ENCODE results near the gene ADAMTSL4. TPM values are rescaled to one million over a fixed set of nuclear protein-coding genes. Genes with fewer than 3 reads are reported as not detected.

The ADAMTSL4 gene
- total RNA-seq, 1 donor from 2014 or later: 85.3 TPM

DNA sequence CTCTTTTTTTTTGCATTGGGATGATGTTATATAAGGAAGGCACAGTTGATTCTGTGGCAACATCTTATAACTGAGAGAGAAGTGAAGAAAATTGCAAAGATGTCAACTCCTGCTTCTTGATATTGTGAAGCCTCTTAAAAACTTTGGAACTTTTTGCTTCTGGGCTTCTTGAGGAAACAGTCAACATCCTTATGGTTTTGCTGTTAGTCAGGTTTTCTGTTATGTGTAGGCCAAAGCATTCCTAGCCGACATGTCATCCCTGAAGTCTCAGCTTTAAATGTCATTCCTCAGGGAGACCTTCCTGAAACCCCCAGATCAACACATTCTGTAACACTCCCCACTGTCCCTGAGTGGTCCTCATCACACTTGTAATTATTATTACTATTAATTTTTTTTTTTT, 21.0 kb upstream of the ADAMTSL4 start:
- no peaks in the 10 kb centered on the region for H3K36me3 ChIP-seq
- no peak for TF ChIP-seq CTCF (IDR thresholded peaks at IDR 0.05)
- H3K4me3 ChIP-seq: no peak overlapping the region
- H3K4me1 ChIP-seq: peaks cover 6% of the 10 kb centered on the region in 2 donors
- no peaks in the 10 kb centered on the region for H3K9me3 ChIP-seq
- H3K27me3 ChIP-seq: no peaks in the 10 kb centered on the region
- no peak for DNase-seq (ENCODE audit: low spot score in 2 of 2)
- no peak overlapping the region for H3K27ac ChIP-seq
- intact Hi-C loops (cut with DNase I): no loop called here

- no peak for TF ChIP-seq CTCF (IDR thresholded peaks at IDR 0.05)
- intact Hi-C loops (cut with DNase I): no loop called here
- DNase-seq (ENCODE audit: low spot score in 2 of 2): no peak
- Histone ChIP-seq H3K4me3 (no peak overlapping the region), H3K4me1 (peaks cover 6 to 12% of the 10 kb centered on the region in 2 donors), H3K36me3 (no peaks in the 10 kb centered on the region), H3K27me3 (no peaks in the 10 kb centered on the region), H3K27ac (no peak overlapping the region), H3K9me3 (no peaks in the 10 kb centered on the region)
Measured at GRCh38 chr1:150529017-150529416, 20.2 kb upstream of the ADAMTSL4 start.

- H3K27ac ChIP-seq: no peak overlapping the region
Measured at GRCh38 chr1:150530491-150531159, 18.6 kb upstream of the ADAMTSL4 start.

GRCh38 chr1:150532860-150533259, 16.3 kb upstream of the ADAMTSL4 start:
- Histone ChIP-seq H3K27me3 (no peaks in the 10 kb centered on the region), H3K4me1 (peaks cover 20 to 25% of the 10 kb centered on the region in 2 donors), H3K27ac (peak overlapping the region; percentile 89 to 92), H3K4me3 (peak overlapping the region; percentile 12 to 31), H3K9me3 (no peaks in the 10 kb centered on the region), H3K36me3 (no peaks in the 10 kb centered on the region)
- TF ChIP-seq CTCF (IDR thresholded peaks at IDR 0.05): no peak
- intact Hi-C loops (cut with DNase I): loop anchor here (1.0 to 10.0 kb wide), 5 partner anchors 18 to 168 kb away; partner anchors contain the start of genes FALEC, RPRD2 and TARS2
- no peak for DNase-seq (ENCODE audit: low spot score in 2 of 2)

More at GRCh38 chr1:150530491-150531159, 18.6 kb upstream of the ADAMTSL4 start:
- no peak overlapping the region for H3K4me3 ChIP-seq
- H3K9me3 ChIP-seq: no peaks in the 10 kb centered on the region
- H3K36me3 ChIP-seq: no peaks in the 10 kb centered on the region
- intact Hi-C loops (cut with DNase I): loop anchor here (5.0 to 10.0 kb wide), 2 partner anchors 43 to 166 kb away; partner anchors contain the start of genes RPRD2 and TARS2
- H3K4me1 ChIP-seq: peaks cover 10 to 15% of the 10 kb centered on the region in 2 donors
- H3K27me3 ChIP-seq: no peaks in the 10 kb centered on the region
- TF ChIP-seq CTCF (IDR thresholded peaks at IDR 0.05): no peak
- DNase-seq (ENCODE audit: low spot score in 2 of 2): no peak

DNA sequence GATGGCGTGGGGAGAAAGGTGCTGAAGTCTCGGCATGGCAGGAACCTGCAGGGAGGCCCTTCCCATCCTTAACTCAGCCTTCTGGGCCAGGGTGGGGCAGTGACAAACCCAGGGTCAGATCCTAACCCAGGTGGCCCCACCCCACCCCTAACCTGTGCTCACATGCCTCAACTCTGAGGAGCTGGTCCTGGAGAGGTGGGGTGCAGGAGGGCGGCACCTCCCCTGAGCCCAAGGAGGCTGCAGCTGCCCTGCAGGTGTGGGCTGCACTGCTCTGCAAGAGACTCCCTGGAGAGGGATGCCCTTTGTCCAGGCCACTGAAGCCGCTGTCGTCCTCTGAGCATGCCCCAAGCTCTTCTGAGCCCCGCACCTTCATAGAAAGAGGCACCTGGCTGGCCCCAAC, 15.2 kb upstream of the ADAMTSL4 start:
- Histone ChIP-seq H3K9me3 (no peaks in the 10 kb centered on the region), H3K27me3 (no peaks in the 10 kb centered on the region), H3K27ac (peak overlapping the region; percentile 89 to 92), H3K4me1 (peaks cover 25 to 30% of the 10 kb centered on the region in 2 donors), H3K4me3 (no peak overlapping the region), H3K36me3 (no peaks in the 10 kb centered on the region)
- intact Hi-C loops (cut with DNase I): loop anchor here (5.0 to 10.0 kb wide), 2 partner anchors 47 to 169 kb away; partner anchors contain the start of genes RPRD2 and TARS2
- no peak for TF ChIP-seq CTCF (IDR thresholded peaks at IDR 0.05)
- no peak for DNase-seq (ENCODE audit: low spot score in 2 of 2)

Measured in ascending aorta (tissue), 2 donors.